ENCODE data around the gene SPTLC2.

SPTLC2 gene

DNA sequence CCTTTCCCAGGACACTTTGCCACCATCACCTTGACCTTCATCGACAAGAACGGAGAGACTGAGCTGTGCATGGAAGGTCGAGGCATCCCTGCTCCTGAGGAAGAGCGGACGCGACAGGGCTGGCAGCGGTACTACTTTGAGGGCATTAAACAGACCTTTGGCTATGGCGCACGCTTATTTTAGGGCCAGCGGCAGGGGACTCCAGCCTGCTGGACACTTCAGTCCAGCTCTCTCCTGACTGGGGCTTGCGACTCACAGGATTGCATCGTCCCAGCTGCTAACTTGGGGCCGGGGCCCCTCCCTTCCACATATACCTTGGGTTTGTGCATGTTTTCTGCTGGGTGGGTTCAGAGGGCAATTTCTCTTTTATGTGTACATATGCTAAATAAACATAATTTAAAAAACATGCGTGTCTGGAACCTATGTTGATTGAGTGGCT is 147.4 kb downstream of the SPTLC2 start:
- DNase-seq (ENCODE audit: low read depth in 2 of 2) = no peak

DNA sequence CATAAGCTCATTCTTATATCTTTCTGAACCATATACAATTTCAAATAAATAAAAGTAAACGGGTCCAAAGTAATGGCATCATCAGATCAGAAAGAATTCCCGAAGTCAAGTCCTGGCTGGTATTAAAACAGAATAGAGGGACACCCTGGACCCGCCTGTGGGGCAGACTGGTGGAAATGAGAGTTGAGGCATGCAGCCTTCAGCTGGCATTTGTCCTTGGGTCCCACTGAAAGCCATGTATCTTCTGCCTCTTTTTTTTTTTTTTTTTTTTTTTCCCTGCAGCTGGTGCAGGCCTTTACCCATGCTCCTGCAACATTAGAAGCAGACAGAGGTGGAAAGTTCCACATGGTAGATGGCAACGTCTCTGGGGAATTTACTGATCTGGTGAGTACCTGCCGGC is 148.6 kb downstream of the SPTLC2 start:
- DNase-seq (ENCODE audit: low read depth in 2 of 2) = no peak

DNA sequence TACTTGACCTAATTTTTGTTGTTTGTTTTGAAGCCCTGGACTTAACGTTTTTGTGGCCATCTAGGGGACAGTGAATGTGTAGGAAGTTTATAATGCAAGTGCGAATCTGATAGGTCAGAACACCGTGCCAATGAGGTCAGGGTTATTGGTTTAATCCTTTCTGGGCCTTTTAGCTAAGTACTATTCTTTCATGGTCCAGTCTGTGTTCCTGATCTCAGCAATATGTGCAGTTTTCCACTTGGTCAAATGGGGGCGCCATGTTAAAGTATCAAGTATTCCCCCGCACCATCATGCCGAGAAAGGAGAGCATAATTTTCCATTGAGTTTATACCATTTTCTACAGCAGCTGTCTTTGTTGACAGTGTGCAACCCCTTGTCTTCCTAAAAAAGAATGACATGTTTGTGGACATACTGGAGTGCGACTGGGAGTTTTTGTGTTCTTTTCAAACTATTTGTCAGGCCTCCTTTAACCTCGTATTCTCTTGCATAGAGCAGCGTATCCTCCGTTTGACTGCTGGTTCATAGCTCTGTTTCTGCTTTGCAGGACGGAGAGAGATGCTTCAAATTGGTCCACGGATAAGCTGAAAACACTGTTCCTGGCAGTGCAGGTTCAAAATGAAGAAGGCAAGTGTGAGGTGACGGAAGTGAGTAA is 157.2 kb downstream of the SPTLC2 start:
- DNase-seq (ENCODE audit: low read depth in 2 of 2) = peak in 1 of 2 donors; percentile 10

DNA sequence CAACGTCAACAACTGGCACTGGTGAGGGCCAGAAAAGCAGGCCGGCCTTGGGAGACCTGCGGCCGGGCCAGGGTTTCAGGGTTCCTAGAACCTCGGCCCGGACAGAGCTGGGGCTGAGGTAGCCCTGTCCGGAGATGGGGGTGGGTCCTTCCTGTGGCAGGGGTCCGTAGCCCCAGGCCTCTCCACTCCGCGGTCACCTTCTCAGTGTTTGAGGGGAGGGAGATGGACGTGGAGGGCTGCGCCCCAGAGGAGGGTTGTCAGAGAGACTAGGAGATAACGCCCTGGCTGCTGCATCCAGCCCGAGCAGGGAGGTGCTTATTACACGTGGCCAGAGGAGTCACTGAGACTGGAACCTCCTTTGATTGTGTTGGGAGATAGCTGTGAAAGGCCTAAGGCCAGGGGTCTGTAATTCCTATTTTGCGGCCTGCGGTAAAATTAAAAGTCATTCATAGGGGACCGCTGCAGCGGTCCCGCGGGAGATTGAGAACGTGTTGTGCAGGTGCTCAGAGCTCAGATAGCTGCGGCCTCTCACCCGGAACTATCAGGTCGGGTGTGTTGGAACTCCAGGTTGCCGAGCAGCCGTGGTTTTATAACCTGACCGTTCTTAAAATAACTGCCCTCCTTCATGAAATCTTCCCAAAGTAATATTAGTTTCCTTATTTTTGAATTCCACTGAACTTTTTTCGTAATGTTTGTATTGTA is 158.0 kb downstream of the SPTLC2 start:
- DNase-seq (ENCODE audit: low read depth in 2 of 2) = peak; percentile 4 to 7

DNA sequence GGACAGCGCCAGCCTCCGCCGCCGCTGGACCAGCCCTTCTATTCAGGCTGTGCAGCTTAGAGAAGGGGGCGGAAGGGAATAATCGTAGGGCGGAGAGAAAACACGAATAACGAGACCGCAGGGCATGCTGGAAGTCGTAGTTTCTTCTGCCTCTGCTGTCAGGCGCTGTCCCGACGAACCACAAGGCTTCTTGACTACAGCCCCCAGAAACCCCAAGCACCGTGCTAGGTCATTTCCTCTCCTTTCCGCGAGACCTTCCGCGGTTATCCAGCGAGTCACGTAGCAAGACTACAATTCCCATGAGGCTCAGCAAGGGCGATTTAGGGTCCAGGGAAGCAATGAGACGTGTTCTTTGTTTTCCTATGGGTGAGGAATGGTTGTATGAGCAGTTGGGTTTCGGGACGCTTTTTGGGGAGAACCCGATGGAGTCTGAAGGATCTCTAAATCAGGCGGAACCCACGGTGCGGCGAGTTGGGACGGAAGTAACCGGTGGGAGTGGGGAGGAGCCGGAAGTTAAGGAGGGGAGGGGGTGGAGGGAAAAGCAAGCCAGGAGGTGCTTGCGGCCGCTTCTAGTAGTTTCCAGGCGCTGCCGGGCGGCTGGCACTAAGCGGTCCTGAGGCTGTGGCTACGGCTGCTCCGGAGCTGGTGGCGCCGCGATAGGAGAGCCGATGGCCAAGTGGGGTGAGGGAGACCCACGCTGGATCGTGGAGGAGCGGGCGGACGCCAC is 158.8 kb downstream of the SPTLC2 start, which contains the start of the genes AHSA1 and VIPAS39:
Gene AHSA1 (plus strand): TSS at position 572 of the 727 bp plus-strand sequence. CDS start 97 bp downstream, at position 669.
Gene VIPAS39 (minus strand): TSS at position 80 of the 727 bp plus-strand sequence. CDS start 3,499 bp downstream, outside the sequence.
- peak; percentile 82 to 94 for DNase-seq (ENCODE audit: low read depth in 2 of 2)

DNA sequence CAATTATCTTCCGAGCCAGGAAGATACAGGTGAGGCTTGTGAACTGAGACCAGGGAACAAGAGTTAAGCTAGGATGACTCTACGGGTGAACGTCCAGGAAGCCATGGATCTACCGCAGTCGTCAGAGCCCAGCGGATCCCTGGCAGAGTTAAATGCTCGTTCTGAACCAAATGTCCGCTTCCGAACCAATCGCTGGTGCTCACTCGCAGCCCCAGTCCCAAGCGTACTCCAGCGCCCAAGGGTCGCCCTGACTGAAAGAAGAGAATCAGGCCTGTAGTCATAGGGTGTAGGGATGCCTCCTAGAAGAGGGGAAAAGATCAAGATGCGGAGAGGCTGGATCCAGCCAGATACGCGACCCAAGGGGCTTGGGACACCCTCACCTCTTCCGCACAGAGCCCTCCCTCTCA is 159.3 kb downstream of the SPTLC2 start:
- DNase-seq (ENCODE audit: low read depth in 2 of 2) = no peak

All from activated CD8-positive, alpha-beta memory T cell treated with anti-CD3 and anti-CD28 coated beads for 4 hours (primary cell).